ENCODE results near the gene ZFR. TPM values are rescaled to one million over a fixed set of nuclear protein-coding genes. Genes with fewer than 3 reads are reported as not detected.
A peak's percentile ranks its signal among the peaks of the same experiment; 100 is the strongest.
"Not testable (repeated sequence)": the region's sequence is repeated elsewhere in the genome, so short reads cannot be mapped to it uniquely, and the experiment has no call there.

ZFR gene
- total RNA-seq, 1 experiment from 2014 or later, result 85.1 TPM

DNA sequence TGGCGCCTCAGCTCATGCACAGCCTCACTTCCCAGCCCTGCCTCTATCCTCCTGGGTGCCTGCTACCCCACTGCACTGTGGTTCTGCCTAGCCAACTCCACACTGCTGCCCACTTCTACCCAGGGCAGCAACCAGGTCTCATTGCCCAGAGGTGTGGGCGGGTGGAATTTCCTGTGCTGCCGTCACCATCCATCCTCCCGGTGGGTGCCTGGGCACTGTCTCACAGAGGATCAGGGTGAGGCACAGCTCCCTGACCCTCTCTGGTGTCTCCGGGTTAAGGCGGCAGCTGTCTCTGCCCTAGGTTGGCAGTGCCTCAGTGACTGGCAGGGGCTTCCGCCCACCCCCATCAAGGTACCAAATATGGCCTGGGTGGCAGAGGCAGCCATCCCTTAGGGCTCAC, 127.5 kb downstream of the ZFR start:
- Histone ChIP-seq H2AFZ (ENCODE audit: low read length) (no peak overlapping the region), H3K4me1 (ENCODE audit: insufficient read depth, low read length) (no peaks in the 10 kb centered on the region), H3K4me2 (ENCODE audit: low read length) (no peak overlapping the region), H3K9me3 (ENCODE audit: low read length) (0 out of 2 replicates have a peak, but pooled peaks cover 8% of the 10 kb centered on the region), H3K9me2 (replicated peaks; ENCODE audit: low read length) (no peaks in the 10 kb centered on the region), H3K27me3 (ENCODE audit: low read length) (no peaks in the 10 kb centered on the region), H3K9ac (ENCODE audit: low read length) (no peak overlapping the region), H3K4me3 (ENCODE audit: low read length) (no peak overlapping the region), H3K36me3 (ENCODE audit: low read depth, low read length) (no peaks in the 10 kb centered on the region), H3K27ac (ENCODE audit: low read length) (no peak overlapping the region), H3F3A (ENCODE audit: low read length, unreplicated experiment) (no peaks in the 10 kb centered on the region), H3K79me2 (ENCODE audit: low read length) (peaks cover 4% of the 10 kb centered on the region), H4K20me1 (ENCODE audit: low read length) (no peaks in the 10 kb centered on the region)
- TF ChIP-seq, protein P1, sequence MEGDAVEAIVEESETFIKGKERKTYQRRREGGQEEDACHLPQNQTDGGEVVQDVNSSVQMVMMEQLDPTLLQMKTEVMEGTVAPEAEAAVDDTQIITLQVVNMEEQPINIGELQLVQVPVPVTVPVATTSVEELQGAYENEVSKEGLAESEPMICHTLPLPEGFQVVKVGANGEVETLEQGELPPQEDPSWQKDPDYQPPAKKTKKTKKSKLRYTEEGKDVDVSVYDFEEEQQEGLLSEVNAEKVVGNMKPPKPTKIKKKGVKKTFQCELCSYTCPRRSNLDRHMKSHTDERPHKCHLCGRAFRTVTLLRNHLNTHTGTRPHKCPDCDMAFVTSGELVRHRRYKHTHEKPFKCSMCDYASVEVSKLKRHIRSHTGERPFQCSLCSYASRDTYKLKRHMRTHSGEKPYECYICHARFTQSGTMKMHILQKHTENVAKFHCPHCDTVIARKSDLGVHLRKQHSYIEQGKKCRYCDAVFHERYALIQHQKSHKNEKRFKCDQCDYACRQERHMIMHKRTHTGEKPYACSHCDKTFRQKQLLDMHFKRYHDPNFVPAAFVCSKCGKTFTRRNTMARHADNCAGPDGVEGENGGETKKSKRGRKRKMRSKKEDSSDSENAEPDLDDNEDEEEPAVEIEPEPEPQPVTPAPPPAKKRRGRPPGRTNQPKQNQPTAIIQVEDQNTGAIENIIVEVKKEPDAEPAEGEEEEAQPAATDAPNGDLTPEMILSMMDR (conservative IDR thresholded peaks at IDR 0.05; ENCODE audit: low read depth, low read length), result no peak
- no peak for TF ChIP-seq EZH2 (IDR thresholded peaks at IDR 0.05; ENCODE audit: low read length, unreplicated experiment)
- no peak for TF ChIP-seq EZH2phosphoT487 (IDR thresholded peaks at IDR 0.05; ENCODE audit: borderline replicate concordance, low read length)
- ChIA-PET CTCF (no interaction called here), POLR2A (ENCODE audit: unreplicated experiment) (no interaction called here)
- no peak for ATAC-seq
- BruUV-seq (replicated peaks), result no TSS peak
- intact Hi-C loops (cut with micrococcal nuclease), result no loop called here
- no peak for DNase-seq

DNA sequence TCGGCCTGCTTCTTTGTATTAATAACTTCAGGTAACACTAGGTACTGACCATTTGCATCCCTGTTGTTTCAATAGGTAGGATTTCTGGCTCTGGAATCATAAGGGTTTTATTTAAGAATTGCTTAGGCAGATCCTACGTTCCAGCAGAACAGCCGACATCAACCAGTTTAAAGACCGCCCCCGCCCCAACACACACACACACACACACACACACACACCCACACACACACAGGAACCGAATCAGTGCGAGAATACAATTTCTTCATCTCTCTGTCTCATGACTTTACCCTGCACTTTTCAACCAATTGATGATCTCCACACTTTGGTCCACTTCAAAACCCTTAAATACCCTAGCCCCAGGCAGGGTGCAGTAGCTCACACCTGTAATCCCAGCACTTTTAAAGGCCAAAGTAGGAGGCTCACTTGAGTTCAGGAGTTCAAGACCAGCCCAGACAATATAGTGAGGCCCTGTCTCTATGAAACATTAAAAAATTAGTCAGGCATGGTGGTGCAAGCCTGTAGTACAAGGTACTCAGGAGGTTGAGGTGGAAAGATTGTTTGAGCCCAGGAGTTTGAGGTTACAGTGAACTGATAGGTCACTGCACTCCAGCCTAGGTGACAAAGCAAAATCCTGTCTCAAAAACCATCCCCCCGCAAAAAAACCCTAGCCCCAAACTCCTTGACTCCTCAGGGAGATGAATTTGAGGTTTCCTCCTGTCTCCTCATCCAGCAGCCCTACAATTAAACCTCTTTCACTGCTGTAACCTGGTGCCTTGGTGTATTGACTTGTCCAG, 129.1 kb downstream of the ZFR start:
- H3K27ac ChIP-seq (ENCODE audit: low read length), result no peak overlapping the region
- no peaks in the 10 kb centered on the region for H3K9me2 ChIP-seq (replicated peaks; ENCODE audit: low read length)
- no peaks in the 10 kb centered on the region for H3F3A ChIP-seq (ENCODE audit: low read length, unreplicated experiment)
- H3K9ac ChIP-seq (ENCODE audit: low read length), result no peak overlapping the region
- no peaks in the 10 kb centered on the region for H3K36me3 ChIP-seq (ENCODE audit: low read depth, low read length)
- H3K79me2 ChIP-seq (ENCODE audit: low read length), result peaks cover 20% of the 10 kb centered on the region
- H4K20me1 ChIP-seq (ENCODE audit: low read length), result peaks cover 7% of the 10 kb centered on the region
- BruUV-seq (replicated peaks), result no TSS peak
- no peaks in the 10 kb centered on the region for H3K9me3 ChIP-seq (ENCODE audit: low read length)
- intact Hi-C loops (cut with micrococcal nuclease), result no loop called here
- no peaks in the 10 kb centered on the region for H3K27me3 ChIP-seq (ENCODE audit: low read length)
- no peak overlapping the region for H2AFZ ChIP-seq (ENCODE audit: low read length)
- peaks cover 9% of the 10 kb centered on the region; the same call in 1 of the 2 replicates for H3K4me1 ChIP-seq (ENCODE audit: insufficient read depth, low read length)
- DNase-seq (no peak), ATAC-seq (no peak)
- no peak overlapping the region for H3K4me3 ChIP-seq (ENCODE audit: low read length)
- H3K4me2 ChIP-seq (ENCODE audit: low read length), result no peak overlapping the region
- TF ChIP-seq, protein P1 (conservative IDR thresholded peaks at IDR 0.05; ENCODE audit: low read depth, low read length), result no peak
- TF ChIP-seq EZH2 (IDR thresholded peaks at IDR 0.05; ENCODE audit: low read length, unreplicated experiment), result no peak
- no peak for TF ChIP-seq EZH2phosphoT487 (IDR thresholded peaks at IDR 0.05; ENCODE audit: borderline replicate concordance, low read length)
- CTCF ChIA-PET, result no interaction called here
- POLR2A ChIA-PET (ENCODE audit: unreplicated experiment), result no interaction called here

DNA sequence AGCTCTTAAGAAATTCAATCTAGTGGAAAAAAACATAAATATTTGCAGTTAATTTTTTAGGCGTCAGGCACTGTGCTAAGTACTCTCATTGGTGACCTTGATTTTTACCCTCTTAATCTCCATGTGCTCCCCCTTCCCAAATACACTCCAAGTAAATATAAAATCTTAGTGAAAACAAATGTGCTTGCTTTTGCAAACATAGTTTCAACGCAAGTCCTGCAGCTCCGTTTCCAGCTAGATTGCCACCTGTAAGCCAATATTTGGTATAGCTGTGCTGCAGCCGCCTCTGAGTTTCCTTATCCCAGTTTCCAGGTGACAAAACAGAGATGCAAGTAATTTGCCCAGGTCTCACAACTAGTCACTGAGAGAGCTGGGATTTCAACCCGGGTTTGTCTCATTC, 129.9 kb downstream of the ZFR start:
- Histone ChIP-seq H2AFZ (ENCODE audit: low read length) (no peak overlapping the region), H3K27ac (ENCODE audit: low read length) (no peak overlapping the region), H3K36me3 (ENCODE audit: low read depth, low read length) (no peaks in the 10 kb centered on the region), H3K9me3 (ENCODE audit: low read length) (no peaks in the 10 kb centered on the region), H3F3A (ENCODE audit: low read length, unreplicated experiment) (no peaks in the 10 kb centered on the region), H4K20me1 (ENCODE audit: low read length) (peaks cover 7% of the 10 kb centered on the region), H3K79me2 (ENCODE audit: low read length) (peaks cover 28% of the 10 kb centered on the region), H3K27me3 (ENCODE audit: low read length) (no peaks in the 10 kb centered on the region), H3K9me2 (replicated peaks; ENCODE audit: low read length) (no peaks in the 10 kb centered on the region), H3K4me1 (ENCODE audit: insufficient read depth, low read length) (peaks cover 9% of the 10 kb centered on the region; the same call in 1 of the 2 replicates), H3K9ac (ENCODE audit: low read length) (no peak overlapping the region), H3K4me2 (ENCODE audit: low read length) (no peak overlapping the region), H3K4me3 (ENCODE audit: low read length) (no peak overlapping the region)
- DNase-seq (no peak), ATAC-seq (no peak)
- intact Hi-C loops (cut with micrococcal nuclease), result no loop called here
- ChIA-PET POLR2A (ENCODE audit: unreplicated experiment) (no interaction called here), CTCF (interaction anchor here (0.6 kb wide), 1 partner anchor 71 kb away, joined by 7 read pairs; no protein-coding TSS in a partner anchor)
- TSS peak; percentile 23 for BruUV-seq (replicated peaks)
- TF ChIP-seq, protein P1 (conservative IDR thresholded peaks at IDR 0.05; ENCODE audit: low read depth, low read length), result no peak
- TF ChIP-seq EZH2 (IDR thresholded peaks at IDR 0.05; ENCODE audit: low read length, unreplicated experiment) (no peak), EZH2phosphoT487 (IDR thresholded peaks at IDR 0.05; ENCODE audit: borderline replicate concordance, low read length) (no peak)

DNA sequence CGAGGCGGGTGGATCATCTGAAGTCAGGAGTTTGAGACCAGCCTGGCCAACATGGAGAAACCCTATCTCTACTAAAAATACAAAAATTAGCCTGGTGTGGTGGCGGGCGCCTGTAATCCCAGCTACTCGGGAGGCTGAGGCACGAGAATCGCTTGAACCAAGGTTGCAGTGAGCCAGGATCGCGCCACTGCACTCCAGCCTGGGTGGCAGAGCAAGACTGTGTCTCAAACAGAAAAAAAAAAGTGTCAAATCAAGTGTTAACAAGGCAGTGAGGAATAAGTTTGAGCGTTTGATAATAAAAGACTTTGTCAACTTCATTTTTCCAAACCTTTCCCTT, 130.4 kb downstream of the ZFR start:
- H3K4me3 ChIP-seq (ENCODE audit: low read length); H3K27ac ChIP-seq (ENCODE audit: low read length); H3K36me3 ChIP-seq (ENCODE audit: low read depth, low read length); DNase-seq; H3K4me2 ChIP-seq (ENCODE audit: low read length); H3K9me3 ChIP-seq (ENCODE audit: low read length); H3K9ac ChIP-seq (ENCODE audit: low read length); H4K20me1 ChIP-seq (ENCODE audit: low read length); intact Hi-C loops (cut with micrococcal nuclease); ATAC-seq; CTCF ChIA-PET; H2AFZ ChIP-seq (ENCODE audit: low read length); POLR2A ChIA-PET (ENCODE audit: unreplicated experiment); H3K9me2 ChIP-seq (replicated peaks; ENCODE audit: low read length); H3K27me3 ChIP-seq (ENCODE audit: low read length); H3F3A ChIP-seq (ENCODE audit: low read length, unreplicated experiment); H3K4me1 ChIP-seq (ENCODE audit: insufficient read depth, low read length); BruUV-seq (replicated peaks): not testable (repeated sequence)
- peaks cover 33% of the 10 kb centered on the region for H3K79me2 ChIP-seq (ENCODE audit: low read length)
